GM19468 (cell line): Measurements from ENCODE around the gene SPATA3.
"Not testable (repeated sequence)": the region's sequence is repeated elsewhere in the genome, so short reads cannot be mapped to it uniquely, and the experiment has no call there.

Experiments used
- ATAC-seq: cut with Tn5 transposase; IDR thresholded peaks from one replicate; pipeline ENCODE4 v1.9.1; 2021; ENCODE audit warnings: mild to moderate bottlenecking, moderate library complexity, moderate number of reproducible peaks; ENCODE audit not compliant: unreplicated experiment; ENCODE audit errors: extremely low read depth

The SPATA3 gene

GRCh38 chr2:230967113-230967512 is 28.8 kb upstream of the SPATA3 start:
- no peak for ATAC-seq

- not testable (repeated sequence) for ATAC-seq
These were observed 27.6 kb upstream of the SPATA3 start for GRCh38 chr2:230968314-230968713.

- ATAC-seq = no peak
These were observed 26.8 kb upstream of the SPATA3 start for GRCh38 chr2:230968921-230969658.

DNA sequence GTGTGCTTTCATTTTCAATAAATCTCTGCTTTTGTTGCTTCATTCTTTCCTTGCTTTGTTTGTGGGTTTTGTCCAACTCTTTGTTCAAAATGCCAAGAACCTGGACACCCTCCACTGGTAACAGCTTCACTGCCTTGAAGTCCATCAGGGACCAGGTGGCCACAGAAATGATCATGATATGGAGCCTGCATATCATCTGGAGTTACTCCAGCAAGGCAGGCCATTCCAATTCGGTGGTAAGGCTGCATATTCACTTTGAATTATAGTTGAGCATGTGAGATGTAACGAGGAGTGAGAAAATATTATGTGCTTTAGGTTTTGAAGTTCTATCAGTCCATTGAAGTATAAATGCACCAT is 26.3 kb upstream of the SPATA3 start:
- no peak for ATAC-seq

GRCh38 chr2:230972046-230972445 is 23.9 kb upstream of the SPATA3 start:
- no peak for ATAC-seq

- ATAC-seq = peak; percentile 56
These were observed 21.6 kb upstream of the SPATA3 start for GRCh38 chr2:230974096-230974913.

DNA sequence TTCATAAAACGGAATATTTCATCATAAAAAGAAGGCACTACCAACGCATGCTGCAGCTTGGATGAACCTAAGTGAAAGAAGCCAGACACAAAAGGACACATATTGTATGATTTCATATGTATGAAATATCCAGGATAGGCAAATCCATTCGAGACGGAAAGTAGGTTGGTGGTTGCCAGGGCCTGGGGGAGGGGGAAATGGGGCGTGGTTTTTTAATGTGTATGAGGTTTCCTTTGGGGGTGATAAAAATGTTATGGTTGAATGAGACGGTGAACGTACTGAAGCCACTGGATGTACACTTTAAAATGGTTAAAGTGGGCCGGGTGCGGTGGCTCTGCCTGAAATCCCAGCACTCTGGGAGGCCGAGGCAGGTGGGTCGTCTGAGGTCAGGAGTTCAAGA is 20.0 kb upstream of the SPATA3 start:
- no peak for ATAC-seq

- no peak for ATAC-seq
These were observed 19.2 kb upstream of the SPATA3 start for GRCh38 chr2:230976671-230977171.

GRCh38 chr2:230980468-230980867 is 15.5 kb upstream of the SPATA3 start:
- ATAC-seq = no peak

DNA sequence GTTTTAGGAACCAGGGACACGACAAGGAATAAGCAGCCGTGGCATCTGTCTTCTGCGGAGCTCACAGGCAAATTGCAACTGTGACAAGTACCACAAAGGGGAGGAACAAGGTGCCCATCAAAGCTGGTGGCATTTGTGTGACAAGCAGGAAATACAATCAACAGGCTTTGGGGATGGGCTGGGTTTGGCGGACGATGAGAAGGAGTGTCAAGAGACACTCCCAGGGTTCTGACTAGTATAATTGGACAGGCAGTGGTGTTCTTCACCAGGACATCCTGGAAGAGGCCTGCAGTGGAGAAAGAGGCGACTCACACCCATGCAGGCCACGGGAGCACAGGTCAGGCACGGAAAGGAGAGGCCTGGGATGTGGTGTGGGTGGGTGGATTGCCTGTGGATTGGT is 14.2 kb upstream of the SPATA3 start:
- ATAC-seq = no peak

DNA sequence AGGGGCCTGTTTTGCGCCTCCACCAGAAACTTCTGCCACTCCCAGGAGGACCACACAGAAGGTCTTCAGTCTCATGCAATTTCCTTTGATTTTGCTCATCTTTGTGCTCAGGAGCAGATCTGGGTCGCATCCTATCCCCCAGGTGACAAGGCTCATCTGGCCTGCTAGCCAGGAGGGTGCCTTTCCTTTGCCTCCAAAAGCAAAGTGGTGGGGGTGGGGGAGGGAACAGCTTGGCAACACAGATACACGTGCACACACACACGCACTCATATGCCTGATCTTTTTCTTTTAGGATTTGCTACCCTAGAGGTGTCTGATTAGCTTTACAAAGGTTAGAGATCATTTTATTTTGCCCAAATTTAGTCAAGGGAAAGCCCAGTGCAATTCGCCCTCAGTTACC is 13.8 kb upstream of the SPATA3 start:
- no peak for ATAC-seq

DNA sequence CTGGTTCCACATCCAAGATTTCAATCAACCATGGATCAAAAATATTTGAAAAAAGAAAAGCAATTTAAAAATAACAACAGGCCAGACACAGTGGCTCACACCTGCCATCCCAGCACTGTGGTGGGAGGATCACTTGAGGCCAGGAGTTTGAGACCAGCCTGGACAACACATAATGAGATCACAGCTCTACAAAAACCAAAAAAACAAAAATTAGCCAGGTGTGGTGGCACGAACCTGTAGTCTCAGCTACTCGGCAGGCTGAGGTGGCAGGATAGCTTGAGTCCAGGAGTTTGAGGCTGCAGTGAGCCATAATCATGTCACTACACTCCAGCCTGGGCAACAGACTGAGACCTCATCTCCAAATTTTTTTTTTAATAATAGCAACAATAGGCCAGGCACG is 13.4 kb upstream of the SPATA3 start:
- ATAC-seq = no peak

- no peak for ATAC-seq
These were observed 12.4 kb upstream of the SPATA3 start for GRCh38 chr2:230983566-230983965.

GRCh38 chr2:230984393-230985220 is 11.3 kb upstream of the SPATA3 start:
- ATAC-seq = peak; percentile 64

DNA sequence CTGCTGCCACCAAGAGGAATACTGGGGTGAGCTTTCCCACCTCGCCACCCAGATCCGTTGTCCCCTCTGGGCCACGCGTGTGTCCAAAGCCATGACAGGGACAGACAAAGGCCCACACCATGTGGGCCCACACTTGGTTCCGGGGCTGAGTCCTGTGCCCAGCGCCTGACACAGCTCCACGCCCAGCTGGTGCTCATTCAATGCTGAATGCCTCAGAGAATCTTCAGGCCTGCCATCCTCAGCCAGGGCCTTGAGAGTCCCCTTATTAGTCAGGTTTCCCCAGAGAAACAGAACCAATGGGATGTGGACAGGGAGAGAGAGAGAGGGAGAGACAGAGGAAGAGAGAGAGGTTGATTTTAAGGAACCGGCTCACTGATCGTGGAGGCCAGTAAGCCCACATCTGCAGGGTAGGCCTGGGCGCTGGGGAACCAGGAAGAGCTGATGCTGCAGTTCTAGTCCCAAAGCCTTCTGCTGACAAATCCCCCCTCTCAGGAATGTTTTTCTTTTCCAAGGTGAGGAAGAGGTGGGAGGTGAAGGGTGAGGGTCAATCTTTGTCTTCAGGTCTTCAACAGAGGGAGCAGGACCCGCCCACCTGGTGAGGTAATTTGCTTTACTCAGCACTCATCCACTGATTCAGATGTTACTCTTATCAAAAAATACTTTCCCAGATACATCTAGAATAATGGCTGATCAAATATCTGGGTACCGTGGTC is 10.2 kb upstream of the SPATA3 start:
- no peak for ATAC-seq

DNA sequence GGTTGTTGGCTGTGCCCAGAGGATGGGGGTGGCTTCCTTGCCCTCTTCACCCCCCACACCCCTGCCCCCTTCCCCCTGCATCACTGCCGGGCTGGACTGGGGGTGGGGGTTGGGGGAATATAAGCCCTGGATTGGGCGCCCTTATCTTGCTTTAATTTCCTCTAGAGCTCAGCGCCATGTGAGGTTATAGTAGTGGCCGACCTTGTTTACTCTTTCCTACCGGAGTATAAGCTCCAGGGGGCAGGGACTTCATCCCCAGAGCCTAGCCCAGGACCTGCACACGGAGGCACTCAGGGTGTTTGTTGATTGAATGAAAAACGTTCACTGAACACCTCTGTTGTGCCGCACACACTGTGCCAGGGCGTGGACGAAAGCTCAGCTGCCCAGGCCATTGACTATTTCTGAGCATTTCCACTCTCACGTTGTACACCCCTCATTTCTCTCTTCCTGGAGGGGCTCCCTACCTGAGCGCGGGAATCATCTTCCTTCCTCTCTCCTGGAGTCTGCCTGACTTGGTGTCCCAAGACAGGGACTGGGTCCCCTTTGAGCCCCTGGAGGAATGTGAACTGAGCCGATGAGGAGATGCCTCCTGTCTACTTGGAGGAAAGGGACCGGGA is 9.3 kb upstream of the SPATA3 start:
- no peak for ATAC-seq

DNA sequence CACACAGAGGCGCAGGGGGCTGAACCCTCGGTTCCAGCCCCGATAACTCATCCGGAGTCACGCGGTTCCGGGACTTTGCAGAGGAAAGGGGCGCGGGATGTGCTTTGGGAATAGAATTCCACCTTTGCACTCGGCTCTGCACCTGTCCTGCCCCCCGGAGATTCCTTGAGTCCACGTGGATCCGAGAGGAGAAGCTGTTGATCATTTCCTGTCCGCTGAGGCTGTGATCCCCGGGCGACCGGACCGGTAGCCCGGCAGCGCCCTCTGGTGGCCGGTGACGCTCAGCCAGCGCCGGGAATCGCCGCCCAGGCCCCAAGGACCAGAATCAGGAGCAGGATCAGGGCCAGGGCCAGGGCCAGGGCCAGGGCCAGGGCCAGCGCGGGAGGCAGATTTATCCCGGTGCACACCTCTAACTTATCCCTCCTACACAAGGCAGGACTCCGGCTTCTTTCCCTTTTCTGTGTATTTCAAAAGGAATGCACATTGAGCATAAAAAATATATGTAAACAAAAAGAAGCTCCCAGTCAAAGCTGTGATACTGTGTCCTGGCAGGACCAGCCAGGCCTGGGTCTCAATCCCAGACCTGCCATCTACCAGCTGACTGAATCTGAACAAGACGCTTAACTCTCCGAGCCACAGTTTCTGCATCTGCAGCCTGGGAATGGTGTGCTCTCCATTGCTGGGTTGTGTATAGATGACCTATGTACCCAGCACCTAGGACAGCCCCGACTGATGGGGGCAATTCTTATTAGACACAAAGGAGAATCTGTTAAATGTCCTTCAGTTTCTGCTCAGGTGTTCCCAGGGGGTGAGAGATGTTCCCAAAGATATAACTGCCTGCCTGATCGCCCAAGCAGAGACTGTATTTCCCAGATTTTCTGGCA is 8.5 kb upstream of the SPATA3 start:
- ATAC-seq = no peak

DNA sequence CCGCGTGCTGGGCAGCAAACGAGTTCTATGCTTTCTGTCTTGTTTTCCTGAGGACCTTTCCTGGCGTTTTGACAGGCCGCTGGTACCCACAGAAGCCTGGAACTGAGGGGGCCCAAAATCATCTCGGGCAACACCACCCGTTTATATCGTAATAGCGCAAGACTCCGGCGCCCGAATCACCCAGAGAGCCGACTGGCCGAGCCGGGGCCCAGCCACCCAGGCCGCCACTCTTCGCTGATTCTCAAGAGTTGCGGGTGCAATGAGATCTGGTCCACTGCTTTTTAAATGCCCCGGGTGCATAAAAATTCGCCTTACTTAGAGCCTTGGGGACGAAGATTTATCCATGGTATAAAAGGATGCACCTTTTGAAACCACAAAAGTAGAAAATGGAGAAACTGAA is 6.2 kb upstream of the SPATA3 start:
- no peak for ATAC-seq
